ENCODE results near the gene CAMK2A. TPM values are rescaled to one million over a fixed set of nuclear protein-coding genes. Genes with fewer than 3 reads are reported as not detected.

Gene CAMK2A
- total and polyA plus RNA-seq, 10 donors: 0.03 to 1.1 (median 0.66) TPM; not detected in 2

GRCh38 chr5:150323092-150323491 is 33.5 kb upstream of the CAMK2A start:
- WGBS, 5 donors: 69 to 89% (median 79%) methylated on average over 6 of the region's 6 CpGs
- H3K27me3 ChIP-seq (replicated peaks in 1 of 7): no peaks in the 10 kb centered on the region
- H3K9me3 ChIP-seq: no peaks in the 10 kb centered on the region
- no peak overlapping the region for H3K4me3 ChIP-seq
- H3K27ac ChIP-seq: no peak overlapping the region
- intact Hi-C loops (cut with DNase I; ENCODE audit: low total_unique reads): no loop called here
- no peak for DNase-seq
- H3K36me3 ChIP-seq: no peaks in the 10 kb centered on the region
- no peaks in the 10 kb centered on the region for H3K4me1 ChIP-seq
- TF ChIP-seq CTCF (IDR thresholded peaks at IDR 0.05 in 8 of 11, conservative IDR thresholded peaks at IDR 0.05 in 3 of 11) (no peak), POLR2AphosphoS5 (IDR thresholded peaks at IDR 0.05) (no peak), POLR2A (IDR thresholded peaks at IDR 0.05) (no peak)

GRCh38 chr5:150322202-150322601 is 32.6 kb upstream of the CAMK2A start:
- no peaks in the 10 kb centered on the region for H3K36me3 ChIP-seq
- no peak overlapping the region for H3K27ac ChIP-seq
- H3K27me3 ChIP-seq (replicated peaks in 1 of 7): no peaks in the 10 kb centered on the region
- H3K4me1 ChIP-seq: peaks cover 0 to 6% (median 0%) of the 10 kb centered on the region in 6 donors
- intact Hi-C loops (cut with DNase I; ENCODE audit: low total_unique reads): no loop called here
- H3K9me3 ChIP-seq: no peaks in the 10 kb centered on the region
- no peak overlapping the region for H3K4me3 ChIP-seq
- DNase-seq: no peak
- TF ChIP-seq POLR2AphosphoS5 (IDR thresholded peaks at IDR 0.05): no peak
- TF ChIP-seq POLR2A (IDR thresholded peaks at IDR 0.05): no peak
- no peak for TF ChIP-seq CTCF (IDR thresholded peaks at IDR 0.05 in 8 of 11, conservative IDR thresholded peaks at IDR 0.05 in 3 of 11)

- no peak overlapping the region for H3K27ac ChIP-seq
- no peak overlapping the region for H3K4me3 ChIP-seq
- H3K27me3 ChIP-seq (replicated peaks in 1 of 7): no peaks in the 10 kb centered on the region
- WGBS, 5 donors: 91 to 100% (median 97%) methylated on average over 1 of the region's 1 CpG
- peaks cover 0 to 7% (median 0%) of the 10 kb centered on the region in 6 donors for H3K4me1 ChIP-seq
- H3K36me3 ChIP-seq: no peaks in the 10 kb centered on the region
- intact Hi-C loops (cut with DNase I; ENCODE audit: low total_unique reads): no loop called here
- no peak for TF ChIP-seq POLR2A (IDR thresholded peaks at IDR 0.05)
- TF ChIP-seq CTCF (IDR thresholded peaks at IDR 0.05 in 8 of 11, conservative IDR thresholded peaks at IDR 0.05 in 3 of 11): no peak
- no peak for TF ChIP-seq POLR2AphosphoS5 (IDR thresholded peaks at IDR 0.05)
- DNase-seq: no peak
- no peaks in the 10 kb centered on the region for H3K9me3 ChIP-seq
These were observed 32.2 kb upstream of the CAMK2A start for GRCh38 chr5:150321784-150322183.

GRCh38 chr5:150321211-150321610 is 31.6 kb upstream of the CAMK2A start:
- TF ChIP-seq POLR2AphosphoS5 (IDR thresholded peaks at IDR 0.05) (no peak), CTCF (IDR thresholded peaks at IDR 0.05 in 8 of 11, conservative IDR thresholded peaks at IDR 0.05 in 3 of 11) (no peak), POLR2A (IDR thresholded peaks at IDR 0.05) (no peak)
- H3K27me3 ChIP-seq (replicated peaks in 1 of 7): no peaks in the 10 kb centered on the region
- 71 to 100% (median 89%) methylated on average over 1 of the region's 1 CpG for WGBS, 5 donors
- DNase-seq: no peak
- H3K9me3 ChIP-seq: no peaks in the 10 kb centered on the region
- peaks cover 0 to 7% (median 0%) of the 10 kb centered on the region in 6 donors for H3K4me1 ChIP-seq
- H3K27ac ChIP-seq: no peak overlapping the region
- intact Hi-C loops (cut with DNase I; ENCODE audit: low total_unique reads): no loop called here
- H3K4me3 ChIP-seq: no peak overlapping the region
- H3K36me3 ChIP-seq: no peaks in the 10 kb centered on the region

All from spleen (tissue), 11 donors.